DMS114 treated with DMSO at 0.1 percent for 48 hours (cell line): ENCODE data around the gene LRCH4.
"Not testable (repeated sequence)": the region's sequence is repeated elsewhere in the genome, so short reads cannot be mapped to it uniquely, and the experiment has no call there.

Experiments
- DNase-seq: peaks from one replicate; lab custom pipeline; 2025; ENCODE audit not compliant: unreplicated experiment; lab: John Stamatoyannopoulos, UW

LRCH4 gene

GRCh38 chr7:100545360-100546128, 40.4 kb downstream of the LRCH4 start:
- no peak for DNase-seq

GRCh38 chr7:100544967-100545359, 41.0 kb downstream of the LRCH4 start:
- DNase-seq: no peak

- no peak for DNase-seq
These were observed 41.5 kb downstream of the LRCH4 start for GRCh38 chr7:100544386-100544785.

GRCh38 chr7:100543586-100543985, 42.3 kb downstream of the LRCH4 start:
- no peak for DNase-seq

DNA sequence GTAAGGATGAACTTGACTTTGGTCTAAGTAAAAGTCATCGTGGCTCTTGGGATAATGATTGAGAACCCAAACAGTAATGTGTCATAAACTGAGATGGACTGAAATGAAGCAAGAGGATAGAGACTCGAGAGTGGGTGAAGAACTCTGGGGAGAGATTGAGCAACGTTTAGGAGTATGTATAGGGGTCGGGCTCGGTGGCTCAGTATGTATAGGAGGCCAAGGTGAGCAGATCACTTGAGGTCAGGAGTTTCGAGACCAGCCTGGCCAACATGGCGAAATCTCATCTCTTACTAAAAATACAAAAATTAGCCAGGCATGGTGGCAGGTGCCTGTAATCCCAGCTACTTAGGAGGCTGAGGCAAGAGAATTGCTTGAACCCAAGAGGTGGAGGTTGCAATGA, 44.6 kb downstream of the LRCH4 start:
- not testable (repeated sequence) for DNase-seq

DNA sequence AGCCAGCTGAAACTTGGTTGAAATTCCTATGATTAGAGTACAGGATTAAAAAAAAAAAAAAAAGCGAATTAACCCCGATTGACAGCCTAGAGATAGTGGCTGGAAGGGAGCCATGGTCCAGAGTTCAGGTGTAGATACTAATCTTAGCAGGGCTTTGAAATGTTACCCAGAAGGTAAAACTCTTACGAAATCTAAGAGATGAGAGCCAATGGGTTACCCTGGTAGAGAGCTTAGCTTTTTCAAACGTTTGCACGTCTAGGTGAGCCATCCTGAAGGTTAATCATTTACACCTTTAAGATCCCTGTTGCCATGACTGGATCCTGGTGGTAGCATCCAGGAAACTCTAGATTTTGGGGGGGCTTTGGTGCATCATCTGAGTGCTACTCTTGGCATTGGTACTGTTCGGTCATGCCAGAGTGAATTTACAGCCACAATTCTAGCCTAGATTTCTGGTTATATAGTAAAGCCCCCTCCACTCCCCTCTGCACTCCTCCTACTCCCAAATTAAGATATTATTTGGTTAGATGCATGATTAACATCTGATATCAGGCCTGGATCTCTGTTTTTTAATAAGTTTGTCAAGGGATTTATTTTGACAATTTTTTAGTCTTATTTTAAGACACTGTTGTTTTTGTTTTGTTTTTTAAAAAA, 45.7 kb downstream of the LRCH4 start:
- DNase-seq: no peak

- DNase-seq: no peak
These were observed 46.4 kb downstream of the LRCH4 start for GRCh38 chr7:100539436-100540006.

- peak; percentile 98 for DNase-seq
These were observed 47.1 kb downstream of the LRCH4 start, which contains the start of gene AGFG2 for GRCh38 chr7:100538654-100539435. TSS of gene AGFG2 (plus strand) at chr7:100539203. CDS start at chr7:100539347, 144 bp downstream.

GRCh38 chr7:100538348-100538653, 47.6 kb downstream of the LRCH4 start:
- no peak for DNase-seq

DNA sequence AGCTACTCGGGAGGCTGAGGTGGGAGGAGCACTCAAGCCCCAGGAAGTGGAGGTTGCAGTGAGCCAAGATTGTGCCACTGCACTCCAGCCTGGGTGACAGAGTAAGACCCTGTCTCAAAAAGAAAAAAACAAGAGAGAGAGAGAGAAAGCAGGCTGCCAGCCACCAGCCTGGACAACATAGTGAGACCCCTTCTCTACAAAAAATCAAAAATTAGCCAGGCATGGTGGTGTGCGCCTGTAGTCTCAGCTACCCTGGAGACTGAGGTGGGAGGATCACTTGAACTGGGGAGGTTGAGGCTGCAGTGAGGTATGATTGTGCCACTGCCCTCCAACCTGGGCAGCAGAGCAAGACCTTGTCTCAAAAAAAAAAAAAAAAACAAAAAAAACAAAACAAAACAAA, 49.2 kb downstream of the LRCH4 start:
- DNase-seq: not testable (repeated sequence)

DNA sequence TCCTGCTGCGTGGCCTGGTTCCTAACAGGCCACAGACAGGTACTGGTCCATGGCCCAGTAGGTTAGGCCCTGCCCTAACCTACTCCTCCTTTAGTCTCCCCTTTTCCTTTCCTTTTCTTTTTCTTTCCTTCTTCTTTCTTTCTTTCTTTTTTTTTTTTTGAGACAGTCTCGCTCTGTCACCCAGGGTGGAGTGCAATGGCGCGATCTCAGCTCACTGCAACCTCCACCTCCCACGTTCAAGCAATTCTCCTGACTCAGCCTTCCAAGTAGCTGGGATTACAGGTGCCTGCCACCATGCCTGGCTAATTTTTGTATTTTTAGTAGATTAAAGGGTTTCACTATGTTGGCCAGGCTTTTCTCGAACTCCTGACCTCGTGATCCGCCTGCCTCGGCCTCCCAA, 49.9 kb downstream of the LRCH4 start:
- DNase-seq: not testable (repeated sequence)

GRCh38 chr7:100532165-100533022, 53.5 kb downstream of the LRCH4 start:
- no peak for DNase-seq

- not testable (repeated sequence) for DNase-seq
These were observed 57.6 kb downstream of the LRCH4 start for GRCh38 chr7:100528108-100528866.
